ENCODE results near the gene BNIP2.
A peak's percentile ranks its signal among the peaks of the same experiment; 100 is the strongest.
"Not testable (repeated sequence)": the region's sequence is repeated elsewhere in the genome, so short reads cannot be mapped to it uniquely, and the experiment has no call there.

The BNIP2 gene

GRCh38 chr15:59689626-59690236 lies 611 bp upstream of the BNIP2 start:
- peak; percentile 51 for DNase-seq (ENCODE audit: low spot score)

DNA sequence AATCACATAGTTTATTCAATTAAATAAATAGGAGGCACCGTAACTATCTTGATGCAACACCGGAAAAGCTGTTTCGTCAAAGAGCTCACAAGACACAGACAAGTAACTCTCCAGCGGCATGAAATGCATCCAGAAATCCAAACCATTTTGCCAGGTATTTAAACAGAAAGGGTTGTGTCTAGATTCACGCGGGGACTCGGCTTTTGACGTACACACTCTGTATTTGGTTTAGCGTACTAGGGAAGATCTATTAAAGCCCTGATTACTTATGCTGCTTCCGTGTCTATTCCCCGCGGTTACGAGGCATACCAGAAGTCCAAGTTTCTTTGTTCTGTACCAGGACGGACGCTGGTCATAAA lies 718 bp downstream of the BNIP2 start:
- peak; percentile 25 for DNase-seq (ENCODE audit: low spot score)

- no peak for DNase-seq (ENCODE audit: low spot score)
Measured at GRCh38 chr15:59687836-59688235, 1.3 kb downstream of the BNIP2 start.

DNA sequence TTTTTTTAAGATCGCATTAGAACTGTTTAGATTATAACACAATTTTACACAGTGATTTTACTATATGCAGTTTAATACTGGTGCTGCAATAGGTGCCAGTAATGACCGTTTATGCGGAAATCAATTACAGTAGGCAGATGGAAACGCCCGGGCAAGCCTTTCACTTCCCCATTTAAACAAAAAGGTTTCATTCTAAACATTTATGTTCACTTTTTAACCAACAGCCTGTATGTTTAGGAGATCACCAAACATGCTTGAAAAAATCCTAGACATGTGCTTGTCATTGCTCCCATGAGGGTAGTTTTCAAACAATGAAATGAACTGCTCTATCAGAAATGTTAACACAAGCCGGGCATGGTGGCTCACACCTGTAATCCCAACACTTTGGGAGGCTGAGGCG lies 2.7 kb downstream of the BNIP2 start:
- no peak for DNase-seq (ENCODE audit: low spot score)

- DNase-seq (ENCODE audit: low spot score), result no peak
Measured at GRCh38 chr15:59685737-59686297, 3.3 kb downstream of the BNIP2 start.

- DNase-seq (ENCODE audit: low spot score), result no peak
Measured at GRCh38 chr15:59680870-59681269, 8.2 kb downstream of the BNIP2 start.

DNA sequence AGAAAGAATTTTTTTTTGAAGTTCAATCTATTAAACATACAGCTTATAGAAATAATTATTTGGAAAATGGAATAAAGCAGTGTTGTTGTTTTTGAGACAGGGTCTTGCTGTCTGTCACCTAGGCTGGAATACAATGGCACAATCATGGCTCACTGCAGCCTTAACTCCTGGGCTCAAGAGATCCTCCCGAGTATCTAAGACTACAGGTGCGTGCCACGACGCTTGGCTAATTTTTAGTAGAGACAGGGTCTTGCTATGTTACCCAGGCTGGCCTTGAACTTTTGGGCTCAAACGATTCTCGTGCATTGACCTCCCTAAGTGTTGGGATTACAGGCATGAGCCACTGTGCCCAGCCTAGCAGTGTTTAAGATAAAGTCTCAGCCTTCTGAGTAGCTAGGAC lies 8.8 kb downstream of the BNIP2 start:
- DNase-seq (ENCODE audit: low spot score), result no peak

GRCh38 chr15:59678620-59679019 lies 10.5 kb downstream of the BNIP2 start:
- DNase-seq (ENCODE audit: low spot score), result no peak

GRCh38 chr15:59678172-59678571 lies 10.9 kb downstream of the BNIP2 start:
- no peak for DNase-seq (ENCODE audit: low spot score)

DNA sequence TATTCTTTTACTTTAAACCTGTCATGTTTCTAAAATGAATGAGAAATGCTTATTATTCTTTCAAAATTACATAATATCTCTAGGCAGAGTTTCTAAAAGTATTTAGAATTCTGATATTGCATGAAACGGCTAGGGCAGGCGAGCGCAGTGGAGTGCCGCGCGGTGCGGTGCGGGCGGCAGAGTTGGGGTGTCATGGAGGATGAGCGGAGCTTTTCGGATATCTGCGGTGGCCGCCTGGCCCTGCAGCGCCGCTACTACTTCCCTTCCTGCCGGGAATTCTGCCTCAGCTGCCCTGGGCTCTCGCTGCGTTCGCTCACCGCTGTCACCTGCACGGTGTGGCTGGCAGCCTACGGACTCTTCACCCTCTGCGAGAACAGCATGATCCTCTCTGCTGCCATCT lies 12.6 kb downstream of the BNIP2 start:
- no peak for DNase-seq (ENCODE audit: low spot score)

DNA sequence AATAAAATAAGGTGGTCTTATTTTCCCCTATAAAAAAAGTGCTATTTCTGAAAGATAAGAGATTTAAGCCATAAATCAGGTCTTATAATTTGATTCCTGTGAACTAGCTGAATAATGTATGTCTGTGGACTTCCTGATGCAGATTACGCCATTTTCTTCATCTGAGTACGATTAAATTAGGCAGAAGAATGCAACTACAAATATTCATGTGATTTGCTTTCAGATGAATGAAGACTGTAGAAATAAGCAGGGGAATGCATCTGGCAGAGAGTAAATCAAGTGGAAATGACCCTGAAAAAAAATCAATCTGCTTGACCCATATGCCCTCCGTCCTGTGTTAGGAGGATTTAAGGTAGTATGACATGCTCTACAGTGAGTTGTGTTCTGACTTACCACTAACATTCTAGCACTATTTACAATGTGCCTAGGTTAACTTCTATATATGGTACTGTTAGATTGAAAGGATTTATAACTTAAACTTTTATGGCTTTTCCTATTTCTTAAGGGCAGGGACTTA lies 14.7 kb downstream of the BNIP2 start:
- DNase-seq (ENCODE audit: low spot score), result no peak

GRCh38 chr15:59668556-59668955 lies 20.6 kb downstream of the BNIP2 start:
- no peak for DNase-seq (ENCODE audit: low spot score)

DNA sequence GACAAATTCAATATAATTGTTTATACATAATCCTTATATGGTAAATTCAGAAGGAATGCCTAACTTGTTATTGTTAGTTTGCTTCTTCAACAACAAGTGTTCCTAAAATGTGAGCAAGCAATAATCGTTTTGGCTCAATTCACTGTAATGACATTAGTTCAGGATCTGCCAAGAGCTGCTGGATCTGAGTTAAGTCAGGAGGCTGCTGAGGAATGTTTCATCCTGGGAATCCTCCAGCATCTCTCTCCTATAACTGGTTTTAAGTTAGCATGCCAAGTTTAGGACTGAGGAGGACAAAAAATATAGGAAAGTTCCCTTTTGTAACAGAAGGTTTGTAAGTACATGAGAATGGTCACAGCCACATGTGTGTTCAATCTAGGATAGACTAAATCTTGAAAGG lies 26.9 kb downstream of the BNIP2 start:
- DNase-seq (ENCODE audit: low spot score), result no peak

GRCh38 chr15:59659366-59659765 lies 29.8 kb downstream of the BNIP2 start:
- DNase-seq (ENCODE audit: low spot score), result no peak

DNA sequence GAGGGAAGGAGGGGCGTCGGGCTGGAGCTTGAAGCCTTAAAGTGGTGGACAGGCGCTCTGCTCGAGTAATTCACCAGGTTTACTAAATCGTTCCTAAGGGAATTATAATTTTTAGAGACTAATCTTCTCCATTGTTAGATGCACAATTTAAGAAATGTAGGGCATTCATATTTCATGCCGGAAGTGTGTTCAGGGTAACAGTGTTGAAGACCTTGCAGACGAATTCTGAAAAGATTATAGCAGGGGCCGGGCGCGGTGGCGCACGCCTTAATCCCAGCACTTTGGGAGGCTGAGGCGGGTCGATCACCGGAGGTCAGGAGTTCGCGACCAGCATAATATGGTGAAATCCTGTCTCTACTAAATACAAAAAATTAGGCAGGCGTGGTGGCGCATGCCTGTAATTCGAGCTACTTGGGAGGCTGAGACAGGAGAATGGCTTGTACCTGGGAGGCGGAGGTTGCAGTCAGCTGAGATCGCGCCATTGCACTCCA lies 31.4 kb downstream of the BNIP2 start:
- no peak for DNase-seq (ENCODE audit: low spot score)

DNA sequence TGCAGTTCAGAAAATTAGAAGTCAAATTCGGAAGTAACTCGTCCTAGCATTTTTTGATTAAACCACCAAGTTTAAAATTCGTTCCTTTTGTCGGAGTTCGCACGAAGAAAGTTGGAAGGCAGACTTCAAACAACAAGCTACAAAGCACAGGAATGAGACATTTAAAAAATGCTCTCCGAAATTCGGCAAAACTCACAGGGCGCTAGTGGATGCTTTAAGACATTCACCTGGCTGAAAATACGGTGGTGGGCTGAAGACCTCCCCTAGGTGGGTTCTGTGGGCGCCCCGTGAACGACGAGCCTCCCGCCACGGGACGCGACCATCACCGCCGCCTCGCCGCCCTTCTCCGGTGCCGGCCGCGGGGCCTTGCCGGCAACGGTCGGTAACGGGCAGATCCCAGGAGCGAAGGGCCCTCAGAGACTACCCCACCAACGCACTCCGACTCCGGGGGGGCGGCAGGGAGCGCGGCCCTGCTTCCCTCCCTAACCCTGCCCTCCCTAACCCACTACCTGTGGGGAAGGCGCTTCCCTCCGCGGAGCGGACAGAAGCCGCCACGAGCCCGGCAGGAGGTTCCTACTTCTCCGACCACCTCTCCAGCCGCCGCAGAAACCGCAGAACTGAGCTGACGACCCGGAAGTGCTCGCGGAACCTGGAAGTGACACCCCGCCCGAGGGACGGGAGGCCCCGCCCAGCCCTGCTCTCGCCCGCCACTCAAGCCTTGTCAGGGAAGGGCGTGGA lies 32.1 kb downstream of the BNIP2 start, which contains the start of gene GTF2A2:
GTF2A2 (minus strand) TSS at position 619 of the 738 bp plus-strand sequence. CDS start 5,238 bp downstream, outside the sequence.
- DNase-seq (ENCODE audit: low spot score), result peak; percentile 93

- no peak for DNase-seq (ENCODE audit: low spot score)
Measured at GRCh38 chr15:59654046-59654445, 35.1 kb downstream of the BNIP2 start.

- DNase-seq (ENCODE audit: low spot score), result no peak
Measured at GRCh38 chr15:59649603-59650002, 39.5 kb downstream of the BNIP2 start.

- no peak for DNase-seq (ENCODE audit: low spot score)
Measured at GRCh38 chr15:59647085-59647484, 42.0 kb downstream of the BNIP2 start.

GRCh38 chr15:59646277-59646676 lies 42.8 kb downstream of the BNIP2 start:
- DNase-seq (ENCODE audit: low spot score), result no peak

DNA sequence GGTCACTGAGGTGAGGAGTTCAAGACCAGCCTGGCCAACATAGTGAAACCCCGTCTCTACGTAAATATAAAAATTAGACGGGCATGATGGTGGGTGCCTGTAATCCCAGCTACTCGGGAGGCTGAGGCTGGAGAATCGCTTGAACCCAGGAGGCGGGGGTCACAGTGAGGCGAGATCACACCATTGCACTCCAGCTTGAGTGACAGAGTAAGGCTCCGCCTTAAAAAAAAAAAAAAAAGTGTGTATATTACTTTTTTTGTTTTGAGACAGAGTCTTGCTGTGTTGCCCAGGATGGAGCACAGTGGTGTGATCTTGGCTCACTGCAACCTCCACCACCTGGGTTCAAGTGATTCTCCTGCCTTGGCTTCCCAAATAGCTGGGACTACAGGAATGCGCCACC lies 43.3 kb downstream of the BNIP2 start:
- DNase-seq (ENCODE audit: low spot score), result not testable (repeated sequence)

DNA sequence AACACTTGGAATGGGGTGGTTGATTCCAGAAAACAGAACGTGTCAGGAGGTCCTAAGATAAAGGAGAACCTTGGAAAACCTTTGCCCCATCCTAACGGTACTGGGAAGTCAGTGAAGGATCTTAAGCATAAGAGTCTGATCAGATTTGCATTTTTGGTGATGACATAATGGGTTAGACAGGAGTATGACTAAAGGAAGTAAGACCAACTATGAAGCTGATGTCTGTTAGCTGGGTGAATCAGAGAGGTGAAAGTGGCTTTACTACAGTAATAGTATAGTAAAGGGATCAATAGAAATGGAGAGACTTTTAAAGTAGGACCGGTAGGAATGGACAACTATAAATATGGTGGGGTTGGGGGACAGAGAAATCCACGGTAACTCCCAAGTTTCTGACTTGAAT lies 44.4 kb downstream of the BNIP2 start:
- DNase-seq (ENCODE audit: low spot score), result no peak

DNA sequence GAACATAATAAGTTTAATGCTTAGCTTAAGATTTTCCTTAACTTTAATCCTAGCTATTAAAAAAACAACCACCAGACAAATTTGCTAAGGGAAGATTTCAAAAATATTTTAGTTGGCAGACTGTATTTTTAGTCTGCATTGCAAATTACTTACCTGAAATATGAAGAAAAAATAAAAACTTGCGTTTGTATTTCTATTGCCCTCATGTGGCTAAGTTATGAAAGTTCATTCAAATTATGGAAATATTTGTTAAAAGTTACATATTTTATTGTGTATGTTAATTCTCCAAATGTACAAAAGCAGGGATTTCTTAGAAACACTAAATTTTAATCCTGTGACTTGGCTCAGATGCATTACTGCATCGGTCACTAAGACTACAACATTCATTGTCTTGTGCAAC lies 46.8 kb downstream of the BNIP2 start:
- DNase-seq (ENCODE audit: low spot score), result no peak
